NCI-H2081 treated with DMSO at 0.1 percent for 48 hours (cell line): ENCODE results near the gene PMPCB.
"Not testable (repeated sequence)": the region's sequence is repeated elsewhere in the genome, so short reads cannot be mapped to it uniquely, and the experiment has no call there.

Experiments
- DNase-seq: peaks from one replicate; lab custom pipeline; 2025; lab: John Stamatoyannopoulos, UW

Gene PMPCB

GRCh38 chr7:103296901-103297836 lies at the start of gene PMPCB:
TSS of gene PMPCB (plus strand) at chr7:103297435. CDS start at chr7:103297460, 25 bp downstream.
- DNase-seq = peak; percentile 66

- DNase-seq = not testable (repeated sequence)
These were observed 43.3 kb upstream of the PMPCB start for GRCh38 chr7:103253699-103254506.

- DNase-seq = not testable (repeated sequence)
These were observed 33.2 kb upstream of the PMPCB start for GRCh38 chr7:103264054-103264453.

GRCh38 chr7:103266229-103266628 lies 31.0 kb upstream of the PMPCB start:
- DNase-seq = not testable (repeated sequence)

GRCh38 chr7:103273374-103273773 lies 23.9 kb upstream of the PMPCB start:
- not testable (repeated sequence) for DNase-seq

GRCh38 chr7:103274867-103275266 lies 22.4 kb upstream of the PMPCB start:
- DNase-seq = not testable (repeated sequence)

- DNase-seq = not testable (repeated sequence)
These were observed 19.0 kb upstream of the PMPCB start for GRCh38 chr7:103278195-103278594.

- not testable (repeated sequence) for DNase-seq
These were observed 17.6 kb upstream of the PMPCB start for GRCh38 chr7:103279636-103279962.

- DNase-seq = peak; percentile 27
These were observed 17.1 kb upstream of the PMPCB start for GRCh38 chr7:103279963-103280802.

- DNase-seq = not testable (repeated sequence)
These were observed 16.5 kb upstream of the PMPCB start for GRCh38 chr7:103280803-103281155.

GRCh38 chr7:103282802-103283427 lies 14.3 kb upstream of the PMPCB start:
- DNase-seq = not testable (repeated sequence)

- no peak for DNase-seq
These were observed 5.1 kb upstream of the PMPCB start for GRCh38 chr7:103292122-103292521.

- no peak for DNase-seq
These were observed 3.7 kb upstream of the PMPCB start for GRCh38 chr7:103293526-103293925.

GRCh38 chr7:103297837-103298179 lies 573 bp downstream of the PMPCB start:
- DNase-seq = no peak

- no peak for DNase-seq
These were observed 2.4 kb downstream of the PMPCB start for GRCh38 chr7:103299660-103300059.

GRCh38 chr7:103301441-103301840 lies 4.2 kb downstream of the PMPCB start:
- DNase-seq = no peak

GRCh38 chr7:103307503-103308231 lies 10.4 kb downstream of the PMPCB start:
- no peak for DNase-seq

- no peak for DNase-seq
These were observed 17.6 kb downstream of the PMPCB start for GRCh38 chr7:103314852-103315251.

GRCh38 chr7:103316380-103316941 lies 19.2 kb downstream of the PMPCB start:
- no peak for DNase-seq

- no peak for DNase-seq
These were observed 19.8 kb downstream of the PMPCB start for GRCh38 chr7:103317009-103317408.

GRCh38 chr7:103325744-103326143 lies 28.5 kb downstream of the PMPCB start:
- DNase-seq = no peak
